ENCODE data around the gene WIPF2.

WIPF2 gene

DNA sequence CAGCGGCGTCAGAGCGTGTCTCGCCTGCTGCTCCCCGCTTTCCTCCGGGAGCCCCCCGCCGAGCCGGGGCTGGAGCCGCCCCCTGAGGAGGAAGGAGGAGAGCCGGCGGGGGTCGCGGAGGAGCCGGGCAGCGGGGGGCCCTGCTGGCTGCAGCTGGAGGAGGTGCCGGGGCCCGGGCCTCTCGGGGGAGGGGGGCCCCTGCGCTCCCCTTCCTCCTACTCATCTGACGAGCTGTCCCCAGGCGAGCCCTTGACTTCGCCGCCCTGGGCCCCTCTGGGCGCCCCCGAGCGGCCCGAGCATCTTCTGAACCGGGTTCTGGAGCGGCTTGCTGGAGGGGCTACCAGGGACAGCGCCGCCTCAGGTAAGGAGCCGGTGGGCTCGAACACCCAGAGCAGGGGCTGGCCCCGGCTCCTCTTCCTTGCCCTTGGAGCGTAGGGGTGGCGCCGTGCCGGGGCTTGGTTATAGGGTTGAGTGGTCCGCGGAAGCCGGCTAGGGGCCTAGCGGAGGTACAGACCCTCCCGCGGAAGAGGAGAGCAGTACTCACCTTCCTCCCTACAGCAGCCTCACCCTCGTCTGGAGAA lies 41.0 kb upstream of the WIPF2 start:
- H3K4me1 ChIP-seq (ENCODE audit: control insufficient read depth, insufficient read depth, low read length, poor library complexity, severe bottlenecking), result peaks cover 13% of the 10 kb centered on the region
- H3K27me3 ChIP-seq (replicated peaks; ENCODE audit: control insufficient read depth, insufficient read depth, low read length, poor library complexity, severe bottlenecking), result no peaks in the 10 kb centered on the region
- H3K4me3 ChIP-seq (ENCODE audit: insufficient read depth, low read depth, low read length, poor library complexity, severe bottlenecking), result peak overlapping the region; percentile 69
- H3K27ac ChIP-seq (ENCODE audit: insufficient read depth, low read length, poor library complexity, severe bottlenecking), result no peak overlapping the region
- H3K9me3 ChIP-seq (ENCODE audit: control insufficient read depth, low read length), result no peaks in the 10 kb centered on the region
- H3K36me3 ChIP-seq (ENCODE audit: control insufficient read depth, insufficient read depth, low read length), result no peaks in the 10 kb centered on the region
- no peak for DNase-seq

DNA sequence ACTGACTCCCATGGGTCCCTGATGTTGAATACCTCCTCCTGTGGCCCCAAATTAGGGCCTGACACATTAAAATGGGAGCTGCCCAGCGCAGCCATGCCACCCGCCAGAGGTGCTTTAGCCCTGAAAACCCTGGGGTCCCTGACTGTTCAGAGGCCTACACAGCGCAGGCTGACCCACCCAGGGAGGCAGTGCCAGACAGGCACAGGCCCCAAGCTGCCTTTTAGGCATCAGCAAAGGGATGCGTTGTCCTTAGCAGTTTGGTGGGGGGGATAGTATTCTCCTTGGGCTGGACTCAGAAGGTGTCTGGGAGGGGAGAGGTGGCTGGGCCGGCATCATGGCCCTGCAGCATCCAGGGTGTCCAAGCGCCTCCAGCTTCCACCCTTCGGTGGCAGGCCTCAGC lies 40.4 kb upstream of the WIPF2 start:
- Histone ChIP-seq H3K4me3 (ENCODE audit: insufficient read depth, low read depth, low read length, poor library complexity, severe bottlenecking) (no peak overlapping the region), H3K36me3 (ENCODE audit: control insufficient read depth, insufficient read depth, low read length) (no peaks in the 10 kb centered on the region), H3K27me3 (replicated peaks; ENCODE audit: control insufficient read depth, insufficient read depth, low read length, poor library complexity, severe bottlenecking) (no peaks in the 10 kb centered on the region), H3K9me3 (ENCODE audit: control insufficient read depth, low read length) (no peaks in the 10 kb centered on the region), H3K27ac (ENCODE audit: insufficient read depth, low read length, poor library complexity, severe bottlenecking) (no peak overlapping the region), H3K4me1 (ENCODE audit: control insufficient read depth, insufficient read depth, low read length, poor library complexity, severe bottlenecking) (peaks cover 13% of the 10 kb centered on the region)
- no peak for DNase-seq

DNA sequence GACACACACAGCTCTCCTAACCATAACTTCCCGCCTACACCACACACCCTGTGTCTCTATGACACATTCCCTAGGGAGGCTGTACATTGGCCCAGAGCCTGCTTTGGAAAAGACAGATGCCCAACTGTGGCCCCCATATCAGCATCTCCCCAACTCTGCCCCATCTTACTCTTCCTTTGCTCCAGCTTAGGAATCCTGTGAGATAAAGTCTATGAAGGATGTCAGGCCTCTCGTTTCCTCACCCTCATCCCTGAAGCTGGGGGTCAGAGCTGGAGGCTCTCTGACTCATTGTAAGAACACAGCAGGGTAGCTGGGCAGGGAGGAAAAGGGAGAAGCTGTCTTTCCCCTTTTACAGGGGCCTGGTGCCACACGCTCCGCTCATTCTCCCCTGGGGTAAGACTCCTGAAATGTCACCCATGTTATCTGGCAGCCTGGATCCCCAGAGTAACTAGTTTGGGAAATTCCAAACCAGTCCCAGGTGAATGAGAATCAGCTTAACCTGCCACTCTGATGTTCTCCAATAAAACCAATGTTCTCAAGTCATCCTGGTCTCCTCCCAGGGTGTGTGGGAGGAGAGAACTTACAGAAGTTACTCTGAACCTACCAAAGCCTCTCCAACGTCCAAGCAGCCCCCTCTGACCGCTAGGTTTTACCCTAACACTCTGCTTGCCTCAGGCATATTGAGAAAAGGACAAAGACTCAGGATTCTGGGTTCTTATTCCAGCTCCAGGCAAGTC lies 39.0 kb upstream of the WIPF2 start:
- Histone ChIP-seq H3K4me3 (ENCODE audit: insufficient read depth, low read depth, low read length, poor library complexity, severe bottlenecking) (no peak overlapping the region), H3K9me3 (ENCODE audit: control insufficient read depth, low read length) (no peaks in the 10 kb centered on the region), H3K4me1 (ENCODE audit: control insufficient read depth, insufficient read depth, low read length, poor library complexity, severe bottlenecking) (peaks cover 13% of the 10 kb centered on the region), H3K27me3 (replicated peaks; ENCODE audit: control insufficient read depth, insufficient read depth, low read length, poor library complexity, severe bottlenecking) (no peaks in the 10 kb centered on the region), H3K36me3 (ENCODE audit: control insufficient read depth, insufficient read depth, low read length) (no peaks in the 10 kb centered on the region), H3K27ac (ENCODE audit: insufficient read depth, low read length, poor library complexity, severe bottlenecking) (no peak overlapping the region)
- DNase-seq, result no peak

DNA sequence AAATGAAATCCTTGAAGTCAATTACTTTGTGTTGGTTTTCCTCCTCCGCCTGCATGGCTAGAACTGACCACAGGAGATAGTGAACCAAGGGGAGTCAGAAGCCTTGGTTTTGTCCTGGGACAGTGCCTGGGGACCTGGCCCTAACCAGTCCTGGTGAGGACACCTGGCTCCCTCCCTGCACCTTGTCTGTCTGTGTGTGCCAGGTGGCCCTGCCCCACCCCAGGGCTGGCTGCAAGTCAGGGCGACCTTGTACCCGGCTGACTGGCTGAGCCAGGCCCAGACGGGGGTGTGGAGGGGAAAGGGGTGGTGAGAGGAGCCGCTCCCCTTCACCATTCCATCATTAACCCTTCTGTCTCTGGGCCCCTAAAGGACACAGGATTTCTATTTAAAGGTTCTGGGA lies 38.4 kb upstream of the WIPF2 start:
- no peaks in the 10 kb centered on the region for H3K27me3 ChIP-seq (replicated peaks; ENCODE audit: control insufficient read depth, insufficient read depth, low read length, poor library complexity, severe bottlenecking)
- no peak for DNase-seq
- H3K4me1 ChIP-seq (ENCODE audit: control insufficient read depth, insufficient read depth, low read length, poor library complexity, severe bottlenecking), result peaks cover 13% of the 10 kb centered on the region
- H3K9me3 ChIP-seq (ENCODE audit: control insufficient read depth, low read length), result no peaks in the 10 kb centered on the region
- H3K4me3 ChIP-seq (ENCODE audit: insufficient read depth, low read depth, low read length, poor library complexity, severe bottlenecking), result no peak overlapping the region
- H3K27ac ChIP-seq (ENCODE audit: insufficient read depth, low read length, poor library complexity, severe bottlenecking), result no peak overlapping the region
- H3K36me3 ChIP-seq (ENCODE audit: control insufficient read depth, insufficient read depth, low read length), result no peaks in the 10 kb centered on the region

DNA sequence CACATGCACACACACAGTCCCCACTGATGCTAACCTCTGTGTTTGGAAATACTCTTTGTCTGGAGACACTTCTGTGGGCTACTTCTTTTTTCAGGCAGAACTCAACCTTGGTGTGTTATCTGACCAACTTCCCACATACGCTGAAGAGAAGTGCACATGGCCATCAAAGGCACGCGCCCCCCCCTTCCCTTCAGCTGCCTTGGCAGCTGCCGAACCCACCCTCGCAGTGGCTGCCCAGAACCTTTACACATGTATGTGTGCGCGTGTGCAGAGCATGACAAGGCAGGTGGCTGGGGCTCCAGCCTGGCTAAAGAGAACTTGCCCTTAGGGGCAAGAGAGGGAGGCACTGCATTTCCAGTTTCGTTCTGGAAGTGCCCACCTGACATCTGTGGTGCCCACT lies 37.9 kb upstream of the WIPF2 start:
- no peak overlapping the region for H3K4me3 ChIP-seq (ENCODE audit: insufficient read depth, low read depth, low read length, poor library complexity, severe bottlenecking)
- no peaks in the 10 kb centered on the region for H3K9me3 ChIP-seq (ENCODE audit: control insufficient read depth, low read length)
- H3K36me3 ChIP-seq (ENCODE audit: control insufficient read depth, insufficient read depth, low read length), result no peaks in the 10 kb centered on the region
- H3K4me1 ChIP-seq (ENCODE audit: control insufficient read depth, insufficient read depth, low read length, poor library complexity, severe bottlenecking), result peaks cover 13% of the 10 kb centered on the region
- no peaks in the 10 kb centered on the region for H3K27me3 ChIP-seq (replicated peaks; ENCODE audit: control insufficient read depth, insufficient read depth, low read length, poor library complexity, severe bottlenecking)
- no peak overlapping the region for H3K27ac ChIP-seq (ENCODE audit: insufficient read depth, low read length, poor library complexity, severe bottlenecking)
- DNase-seq, result no peak

DNA sequence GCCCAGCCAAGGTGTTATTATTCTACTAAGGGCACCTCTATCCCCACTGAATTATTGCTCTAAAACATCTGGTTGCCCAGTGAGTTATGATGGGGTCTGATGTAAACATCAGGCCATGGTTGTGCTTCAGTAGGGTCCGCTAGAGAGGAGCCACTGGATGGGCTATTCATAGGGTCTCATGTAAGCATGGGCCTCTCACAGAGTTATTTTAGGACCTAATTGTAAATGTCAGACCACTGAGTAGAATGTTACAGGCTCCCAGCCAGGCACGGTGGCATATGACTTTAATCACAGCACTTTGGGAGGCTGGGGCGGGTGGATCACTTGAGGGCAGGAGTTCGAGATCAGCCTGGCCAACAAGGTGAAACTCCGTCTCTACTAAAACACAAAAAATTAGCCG lies 36.5 kb upstream of the WIPF2 start:
- no peak for DNase-seq
- Histone ChIP-seq H3K36me3 (ENCODE audit: control insufficient read depth, insufficient read depth, low read length) (no peaks in the 10 kb centered on the region), H3K27me3 (replicated peaks; ENCODE audit: control insufficient read depth, insufficient read depth, low read length, poor library complexity, severe bottlenecking) (no peaks in the 10 kb centered on the region), H3K27ac (ENCODE audit: insufficient read depth, low read length, poor library complexity, severe bottlenecking) (no peak overlapping the region), H3K4me3 (ENCODE audit: insufficient read depth, low read depth, low read length, poor library complexity, severe bottlenecking) (no peak overlapping the region), H3K4me1 (ENCODE audit: control insufficient read depth, insufficient read depth, low read length, poor library complexity, severe bottlenecking) (peaks cover 7% of the 10 kb centered on the region), H3K9me3 (ENCODE audit: control insufficient read depth, low read length) (no peaks in the 10 kb centered on the region)

DNA sequence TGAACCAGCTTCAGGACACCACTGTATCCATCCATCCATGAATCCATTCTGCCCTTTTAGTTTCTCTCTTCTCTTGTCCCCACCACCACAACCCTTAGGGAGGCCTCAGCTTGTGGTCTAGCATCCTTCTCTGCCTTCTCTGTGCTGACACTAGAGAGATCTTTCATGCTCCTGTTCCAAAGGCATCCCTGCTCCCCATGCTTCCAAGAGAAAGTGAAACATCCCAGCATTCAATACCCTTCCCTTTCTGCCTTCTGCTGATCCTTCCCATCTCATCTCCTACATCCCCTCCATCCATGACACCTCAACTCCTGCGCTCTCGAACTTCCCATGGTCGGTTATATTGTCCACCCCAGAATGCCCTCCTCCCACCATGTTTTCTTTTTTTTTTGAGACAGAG lies 31.9 kb upstream of the WIPF2 start:
- no peak for DNase-seq

DNA sequence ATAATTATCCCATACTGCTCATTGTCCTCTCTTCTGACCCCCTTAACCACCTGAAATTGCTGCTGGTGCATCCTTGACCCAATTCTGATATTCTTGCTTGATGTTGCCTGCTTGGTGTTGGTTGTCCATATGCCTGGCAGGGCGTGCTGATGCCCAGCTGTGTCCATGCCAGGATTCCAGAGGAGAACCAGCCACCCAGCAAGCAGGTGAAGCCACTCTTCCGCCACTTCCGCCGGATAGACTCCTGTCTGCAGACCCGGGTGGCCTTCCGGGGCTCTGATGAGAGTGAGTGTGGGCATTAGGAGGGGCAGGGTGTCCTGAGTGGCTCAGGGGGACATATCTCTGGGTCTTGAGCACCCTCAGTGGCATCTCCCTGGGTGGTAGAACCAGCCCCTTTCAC lies 30.4 kb upstream of the WIPF2 start:
- no peaks in the 10 kb centered on the region for H3K36me3 ChIP-seq (ENCODE audit: control insufficient read depth, insufficient read depth, low read length)
- H3K27me3 ChIP-seq (replicated peaks; ENCODE audit: control insufficient read depth, insufficient read depth, low read length, poor library complexity, severe bottlenecking), result no peaks in the 10 kb centered on the region
- H3K4me1 ChIP-seq (ENCODE audit: control insufficient read depth, insufficient read depth, low read length, poor library complexity, severe bottlenecking), result peaks cover 7% of the 10 kb centered on the region
- H3K4me3 ChIP-seq (ENCODE audit: insufficient read depth, low read depth, low read length, poor library complexity, severe bottlenecking), result no peak overlapping the region
- no peak overlapping the region for H3K27ac ChIP-seq (ENCODE audit: insufficient read depth, low read length, poor library complexity, severe bottlenecking)
- no peak for DNase-seq
- no peaks in the 10 kb centered on the region for H3K9me3 ChIP-seq (ENCODE audit: control insufficient read depth, low read length)

More for the DNA sequence above, 31.9 kb upstream of the WIPF2 start:
- H3K36me3 ChIP-seq (ENCODE audit: control insufficient read depth, insufficient read depth, low read length), result no peaks in the 10 kb centered on the region
- no peak overlapping the region for H3K4me3 ChIP-seq (ENCODE audit: insufficient read depth, low read depth, low read length, poor library complexity, severe bottlenecking)
- no peaks in the 10 kb centered on the region for H3K27me3 ChIP-seq (replicated peaks; ENCODE audit: control insufficient read depth, insufficient read depth, low read length, poor library complexity, severe bottlenecking)
- H3K9me3 ChIP-seq (ENCODE audit: control insufficient read depth, low read length), result no peaks in the 10 kb centered on the region
- H3K27ac ChIP-seq (ENCODE audit: insufficient read depth, low read length, poor library complexity, severe bottlenecking), result no peak overlapping the region
- H3K4me1 ChIP-seq (ENCODE audit: control insufficient read depth, insufficient read depth, low read length, poor library complexity, severe bottlenecking), result peaks cover 7% of the 10 kb centered on the region

DNA sequence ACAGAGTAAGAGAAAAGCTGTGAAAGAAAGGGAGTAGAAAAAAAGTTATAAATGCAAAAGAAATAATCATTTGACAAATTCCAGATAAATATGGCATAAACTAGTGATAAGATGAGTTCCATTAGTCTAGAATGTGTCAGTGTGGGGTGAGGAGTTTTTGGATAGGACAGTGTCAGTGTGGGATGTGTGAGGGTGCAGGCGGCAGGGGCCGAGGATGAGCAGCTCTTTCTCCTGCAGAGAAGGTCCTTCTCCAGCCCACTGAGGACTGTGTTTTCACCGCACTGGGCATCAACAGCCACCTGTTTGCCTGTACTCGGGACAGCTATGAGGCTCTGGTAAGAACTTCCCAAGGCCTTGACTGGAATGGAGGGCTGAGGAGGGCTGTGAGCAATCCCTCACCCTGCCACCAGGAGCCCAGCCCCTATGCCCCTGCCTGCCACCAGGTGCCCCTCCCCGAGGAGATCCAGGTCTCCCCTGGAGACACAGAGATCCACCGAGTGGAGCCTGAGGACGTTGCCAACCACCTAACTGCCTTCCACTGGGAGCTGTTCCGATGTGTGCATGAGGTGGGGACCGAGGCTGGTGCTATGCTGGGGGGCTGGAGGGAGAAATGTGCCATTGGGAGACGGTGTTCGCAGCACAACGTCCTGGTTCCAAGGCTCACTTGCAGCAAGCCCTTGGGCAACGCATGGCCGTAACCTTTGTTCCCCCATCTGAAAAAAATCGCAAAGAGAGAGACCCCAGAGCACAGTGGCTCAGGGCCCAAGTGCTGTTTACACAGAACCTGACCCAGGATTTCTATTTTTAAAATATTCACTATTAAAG lies 28.7 kb upstream of the WIPF2 start:
- DNase-seq, result no peak
- Histone ChIP-seq H3K9me3 (ENCODE audit: control insufficient read depth, low read length) (no peaks in the 10 kb centered on the region), H3K36me3 (ENCODE audit: control insufficient read depth, insufficient read depth, low read length) (no peaks in the 10 kb centered on the region), H3K27ac (ENCODE audit: insufficient read depth, low read length, poor library complexity, severe bottlenecking) (no peak overlapping the region), H3K4me3 (ENCODE audit: insufficient read depth, low read depth, low read length, poor library complexity, severe bottlenecking) (peak overlapping the region; percentile 78), H3K27me3 (replicated peaks; ENCODE audit: control insufficient read depth, insufficient read depth, low read length, poor library complexity, severe bottlenecking) (no peaks in the 10 kb centered on the region), H3K4me1 (ENCODE audit: control insufficient read depth, insufficient read depth, low read length, poor library complexity, severe bottlenecking) (peaks cover 7% of the 10 kb centered on the region)
